Sigmoid colon (tissue), 7 donors: ENCODE measurements around the gene LAMA1. TPM values are rescaled to one million over a fixed set of nuclear protein-coding genes. Genes with fewer than 3 reads are reported as not detected.

ENCODE experiments used
- DNase-seq: peaks from one replicate; pipeline ENCODE4 v3.0.0-alpha.2; 2019
- H3K27ac ChIP-seq, 4 donors: fragments of 200-600 bp; sonication (generic); one replicate each; pipeline ENCODE4 v1.5.1; 2016 to 2019; ENCODE audit warnings: mild to moderate bottlenecking in 1 of 4
- H3K27me3 ChIP-seq, 3 donors: fragments of 200-600 bp; sonication (generic); one replicate each; pipeline ENCODE4 v1.5.1; 2019; ENCODE audit warnings: mild to moderate bottlenecking in 1 of 3
- H3K36me3 ChIP-seq, 4 donors: fragments of 200-600 bp; sonication (generic); one replicate each; pipeline ENCODE4 v1.5.1; 2016 to 2019
- H3K4me1 ChIP-seq, 4 donors: fragments of 200-600 bp; sonication (generic); one replicate each; pipeline ENCODE4 v1.5.1; 2017 to 2019
- H3K4me3 ChIP-seq, 4 donors: fragments of 200-600 bp; sonication (generic); one replicate each; pipeline ENCODE4 v1.5.1; 2017 to 2019; ENCODE audit warnings: mild to moderate bottlenecking in 2 of 4, moderate library complexity in 1 of 4
- H3K9me3 ChIP-seq, 4 donors: fragments of 200-600 bp in 3 of 4; sonication (generic) in 3 of 4; one replicate each; pipeline versions ENCODE4 v1.5.1 to v1.6.1; 2013 to 2019
- EP300 ChIP-seq, 4 donors: sonication (generic); formaldehyde crosslinking; IDR thresholded peaks; one replicate each; pipeline ENCODE4 v1.6.1; 2017; ENCODE audit warnings: antibody characterized with exemption in 4 of 4
- POLR2A ChIP-seq, 2 donors: fragments of 450-650 bp; IDR thresholded peaks; one replicate each; pipeline ENCODE4 v1.6.1; 2016; ENCODE audit warnings: antibody characterized with exemption in 2 of 2, mild to moderate bottlenecking in 2 of 2, moderate library complexity in 2 of 2
- POLR2AphosphoS5 ChIP-seq, 4 donors: sonication (generic); formaldehyde crosslinking; IDR thresholded peaks; one replicate each; pipeline ENCODE4 v1.6.1; 2017; ENCODE audit warnings: antibody characterized with exemption in 4 of 4
- WGBS, 2 donors: extraction: QIAGEN DNeasy Blood & Tissue Kit; methylation state at CpG; one replicate each; pipeline ENCODE4 v1.1.7; 2013; 5-methylcytosine and 5-hydroxymethylcytosine counted together
- intact Hi-C: fragments of 100-400 bp; cut with DNase I; formaldehyde crosslinking; loops from one replicate; pipeline ENCODE4 v1.15.1; 2023
- polyA plus RNA-seq, 3 donors: library from polyadenylated mRNA; stranded (reverse); fragments of 200-250 nt; gene quantifications; one replicate each; pipeline ENCODE4 v1.2.3, GENCODE V29; 2013
- total RNA-seq, 4 donors: library from RNA; depleted of rRNA; stranded (reverse); fragments of >200 nt; gene quantifications; one replicate each; pipeline ENCODE4 v1.1.0, GENCODE V29; 2016
- TF ChIP-seq, protein P1 (sequence below), 4 experiments: fragments of 450-650 bp in 3 of 4; fragments of 200-600 bp in 1 of 4; IDR thresholded peaks; one replicate each; pipeline ENCODE4 v1.5.1; 2016 to 2019; ENCODE audit warnings: antibody characterized with exemption in 4 of 4, mild to moderate bottlenecking in 3 of 4, moderate library complexity in 2 of 4
- donor health status: healthy with polysubstance abuse.
- donor health status: Bipolar disorder and iron deficiency.
- donor health status: healthy.

Gene LAMA1
- total and polyA plus RNA-seq, 7 donors = 0.27 to 19.2 (median 1.4) TPM

DNA sequence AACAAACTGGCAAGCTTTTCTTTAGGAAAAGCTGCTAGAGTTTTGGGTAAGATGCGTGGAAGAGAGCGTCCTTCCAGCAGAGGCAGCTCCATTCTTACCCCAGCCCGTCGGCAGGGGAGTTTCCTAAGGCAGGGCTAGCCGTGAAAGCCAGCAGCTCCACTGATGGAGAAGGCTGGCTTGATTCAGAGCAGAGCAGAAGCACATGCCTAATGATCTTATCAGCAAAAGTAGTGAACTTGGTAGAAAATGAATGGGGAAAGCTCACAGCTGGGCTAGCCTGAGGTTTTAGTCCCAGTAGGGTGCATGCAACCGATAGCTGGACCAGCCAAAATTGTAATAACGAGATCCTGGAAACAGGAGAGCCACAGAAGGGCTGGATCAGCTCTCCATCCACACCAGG lies 20.8 kb downstream of the LAMA1 start:
- DNase-seq = no peak
- Histone ChIP-seq H3K27ac (no peak overlapping the region), H3K4me3 (no peak overlapping the region), H3K4me1 (no peaks in the 10 kb centered on the region), H3K36me3 (no peaks in the 10 kb centered on the region), H3K9me3 (no peaks in the 10 kb centered on the region), H3K27me3 (no peaks in the 10 kb centered on the region)
- intact Hi-C loops = no loop called here
- WGBS, 2 donors = 67 to 81% methylated on average over 7 of the region's 7 CpGs
- TF ChIP-seq POLR2A (IDR thresholded peaks at IDR 0.05) = no peak
- no peak for TF ChIP-seq POLR2AphosphoS5 (IDR thresholded peaks at IDR 0.05)
- TF ChIP-seq, protein P1, sequence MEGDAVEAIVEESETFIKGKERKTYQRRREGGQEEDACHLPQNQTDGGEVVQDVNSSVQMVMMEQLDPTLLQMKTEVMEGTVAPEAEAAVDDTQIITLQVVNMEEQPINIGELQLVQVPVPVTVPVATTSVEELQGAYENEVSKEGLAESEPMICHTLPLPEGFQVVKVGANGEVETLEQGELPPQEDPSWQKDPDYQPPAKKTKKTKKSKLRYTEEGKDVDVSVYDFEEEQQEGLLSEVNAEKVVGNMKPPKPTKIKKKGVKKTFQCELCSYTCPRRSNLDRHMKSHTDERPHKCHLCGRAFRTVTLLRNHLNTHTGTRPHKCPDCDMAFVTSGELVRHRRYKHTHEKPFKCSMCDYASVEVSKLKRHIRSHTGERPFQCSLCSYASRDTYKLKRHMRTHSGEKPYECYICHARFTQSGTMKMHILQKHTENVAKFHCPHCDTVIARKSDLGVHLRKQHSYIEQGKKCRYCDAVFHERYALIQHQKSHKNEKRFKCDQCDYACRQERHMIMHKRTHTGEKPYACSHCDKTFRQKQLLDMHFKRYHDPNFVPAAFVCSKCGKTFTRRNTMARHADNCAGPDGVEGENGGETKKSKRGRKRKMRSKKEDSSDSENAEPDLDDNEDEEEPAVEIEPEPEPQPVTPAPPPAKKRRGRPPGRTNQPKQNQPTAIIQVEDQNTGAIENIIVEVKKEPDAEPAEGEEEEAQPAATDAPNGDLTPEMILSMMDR (IDR thresholded peaks at IDR 0.05) = no peak
- TF ChIP-seq EP300 (IDR thresholded peaks at IDR 0.05) = no peak

DNA sequence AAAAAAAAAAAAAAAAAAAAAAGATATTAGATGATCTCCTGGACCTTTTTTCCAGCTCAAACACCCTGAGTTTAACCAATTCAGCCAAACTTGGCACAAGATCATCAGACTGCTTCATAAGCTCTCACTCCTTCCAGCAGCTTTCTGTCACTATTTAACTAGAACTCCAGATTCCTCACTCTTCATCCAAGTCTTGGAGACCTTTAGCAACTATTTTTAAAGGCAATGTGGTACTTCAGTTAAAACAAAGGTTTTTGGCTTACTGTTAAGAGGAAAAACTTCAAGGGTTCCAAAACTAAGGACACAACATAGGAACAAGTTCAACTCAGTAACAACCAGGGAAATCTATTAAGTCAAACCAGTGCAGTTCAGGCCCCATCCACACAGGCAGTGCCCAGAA lies 23.2 kb downstream of the LAMA1 start:
- TF ChIP-seq, protein P1 (IDR thresholded peaks at IDR 0.05) = no peak
- TF ChIP-seq EP300 (IDR thresholded peaks at IDR 0.05) (no peak), POLR2AphosphoS5 (IDR thresholded peaks at IDR 0.05) (no peak), POLR2A (IDR thresholded peaks at IDR 0.05) (no peak)
- Histone ChIP-seq H3K4me3 (no peak overlapping the region), H3K4me1 (no peaks in the 10 kb centered on the region), H3K27ac (no peak overlapping the region), H3K36me3 (no peaks in the 10 kb centered on the region), H3K27me3 (no peaks in the 10 kb centered on the region), H3K9me3 (no peaks in the 10 kb centered on the region)
- no peak for DNase-seq
- intact Hi-C loops = no loop called here

DNA sequence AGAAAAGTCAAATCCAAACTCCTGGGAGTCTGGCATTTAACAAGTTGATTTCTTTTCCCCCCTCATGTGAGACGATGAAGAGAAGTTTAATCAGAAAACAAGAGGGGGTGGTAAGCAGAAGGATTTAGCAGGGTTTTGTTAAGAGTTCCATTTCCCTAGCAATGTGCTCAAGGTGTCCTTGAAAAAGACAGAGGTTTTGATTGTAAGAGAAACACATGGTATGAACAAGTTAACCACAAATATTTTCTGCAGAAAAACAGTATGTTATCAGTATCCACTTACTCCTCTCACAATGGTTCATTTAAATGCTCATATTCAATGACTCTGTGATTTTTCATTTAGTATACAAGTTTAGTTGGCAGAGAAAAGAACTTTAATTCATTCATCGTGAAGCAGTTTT lies 26.8 kb downstream of the LAMA1 start:
- WGBS, 2 donors = 47 to 54% methylated on average over 2 of the region's 2 CpGs
- intact Hi-C loops = no loop called here
- no peaks in the 10 kb centered on the region for H3K27me3 ChIP-seq
- DNase-seq = no peak
- no peak overlapping the region for H3K27ac ChIP-seq
- H3K4me1 ChIP-seq = no peaks in the 10 kb centered on the region
- no peak overlapping the region for H3K4me3 ChIP-seq
- no peaks in the 10 kb centered on the region for H3K36me3 ChIP-seq
- H3K9me3 ChIP-seq = no peaks in the 10 kb centered on the region
- TF ChIP-seq, protein P1 (IDR thresholded peaks at IDR 0.05) = no peak
- TF ChIP-seq POLR2AphosphoS5 (IDR thresholded peaks at IDR 0.05) = no peak
- no peak for TF ChIP-seq EP300 (IDR thresholded peaks at IDR 0.05)
- TF ChIP-seq POLR2A (IDR thresholded peaks at IDR 0.05) = no peak

DNA sequence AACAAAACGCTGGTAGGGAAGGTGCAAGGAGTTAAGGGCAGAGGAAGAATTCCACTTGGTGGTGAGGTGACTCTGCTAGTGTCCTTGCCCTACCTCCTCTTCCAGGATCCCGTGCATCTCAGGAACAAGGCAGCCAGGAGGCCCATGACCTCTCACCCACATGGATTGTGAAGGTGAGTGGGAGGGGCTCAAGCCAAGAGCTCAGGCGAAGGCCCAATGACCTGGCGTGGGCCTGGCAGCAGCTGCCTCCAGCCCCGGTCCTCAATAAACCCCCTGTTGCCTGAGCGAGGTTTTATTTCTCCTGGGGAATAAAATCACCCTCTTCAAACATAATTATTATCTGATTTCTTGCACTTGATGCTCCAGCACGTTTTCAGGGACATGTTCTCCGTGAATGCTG lies 28.2 kb downstream of the LAMA1 start:
- 38 to 69% methylated on average over 8 of the region's 8 CpGs for WGBS, 2 donors
- intact Hi-C loops = no loop called here
- Histone ChIP-seq H3K36me3 (no peaks in the 10 kb centered on the region), H3K4me3 (no peak overlapping the region), H3K27me3 (no peaks in the 10 kb centered on the region), H3K4me1 (peaks cover 0 to 8% (median 8%) of the 10 kb centered on the region in 4 donors), H3K9me3 (no peaks in the 10 kb centered on the region), H3K27ac (no peak overlapping the region)
- no peak for TF ChIP-seq POLR2AphosphoS5 (IDR thresholded peaks at IDR 0.05)
- TF ChIP-seq EP300 (IDR thresholded peaks at IDR 0.05) = no peak
- TF ChIP-seq, protein P1 (IDR thresholded peaks at IDR 0.05) = no peak
- no peak for TF ChIP-seq POLR2A (IDR thresholded peaks at IDR 0.05)
- DNase-seq = no peak
